ENCODE data around the gene ZDHHC13. TPM values are rescaled to one million over a fixed set of nuclear protein-coding genes. Genes with fewer than 3 reads are reported as not detected.

ZDHHC13 gene
- total RNA-seq, 4 donors from 2014 or later: 7.4 to 31.5 (median 12.7) TPM

GRCh38 chr11:19080579-19080993, 36.4 kb upstream of the ZDHHC13 start:
- Histone ChIP-seq H3K9me3 (no peaks in the 10 kb centered on the region), H3K27ac (no peak overlapping the region), H3K36me3 (no peaks in the 10 kb centered on the region), H3K4me1 (no peaks in the 10 kb centered on the region), H3K27me3 (no peaks in the 10 kb centered on the region), H3K4me3 (no peak overlapping the region)
- no peak for DNase-seq
- TF ChIP-seq, protein P1, sequence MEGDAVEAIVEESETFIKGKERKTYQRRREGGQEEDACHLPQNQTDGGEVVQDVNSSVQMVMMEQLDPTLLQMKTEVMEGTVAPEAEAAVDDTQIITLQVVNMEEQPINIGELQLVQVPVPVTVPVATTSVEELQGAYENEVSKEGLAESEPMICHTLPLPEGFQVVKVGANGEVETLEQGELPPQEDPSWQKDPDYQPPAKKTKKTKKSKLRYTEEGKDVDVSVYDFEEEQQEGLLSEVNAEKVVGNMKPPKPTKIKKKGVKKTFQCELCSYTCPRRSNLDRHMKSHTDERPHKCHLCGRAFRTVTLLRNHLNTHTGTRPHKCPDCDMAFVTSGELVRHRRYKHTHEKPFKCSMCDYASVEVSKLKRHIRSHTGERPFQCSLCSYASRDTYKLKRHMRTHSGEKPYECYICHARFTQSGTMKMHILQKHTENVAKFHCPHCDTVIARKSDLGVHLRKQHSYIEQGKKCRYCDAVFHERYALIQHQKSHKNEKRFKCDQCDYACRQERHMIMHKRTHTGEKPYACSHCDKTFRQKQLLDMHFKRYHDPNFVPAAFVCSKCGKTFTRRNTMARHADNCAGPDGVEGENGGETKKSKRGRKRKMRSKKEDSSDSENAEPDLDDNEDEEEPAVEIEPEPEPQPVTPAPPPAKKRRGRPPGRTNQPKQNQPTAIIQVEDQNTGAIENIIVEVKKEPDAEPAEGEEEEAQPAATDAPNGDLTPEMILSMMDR (IDR thresholded peaks at IDR 0.05): no peak
- no peak for TF ChIP-seq POLR2A (IDR thresholded peaks at IDR 0.05)
- intact Hi-C loops (cut with DNase I; ENCODE audit: low total_unique reads): no loop called here

DNA sequence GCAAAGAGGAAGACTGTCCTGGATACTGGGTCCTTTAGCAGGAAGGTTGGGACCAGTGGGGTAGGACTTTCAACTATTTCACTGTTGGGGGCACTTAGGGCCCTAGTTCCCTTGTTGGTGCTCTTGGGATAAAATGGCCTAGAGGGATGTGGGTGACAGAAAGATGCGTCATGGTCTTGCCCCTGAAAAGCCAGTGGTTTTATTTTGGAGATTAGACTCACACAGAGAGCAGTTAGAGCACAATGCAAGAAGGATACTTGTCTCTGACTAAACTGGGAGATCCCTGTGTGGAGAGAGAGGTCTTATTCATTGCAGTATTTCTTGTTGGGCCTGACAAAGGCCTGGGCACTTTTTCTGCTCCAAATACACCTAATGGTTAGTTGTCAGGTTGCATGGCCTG, 33.8 kb upstream of the ZDHHC13 start:
- Histone ChIP-seq H3K4me3 (no peak overlapping the region), H3K27me3 (no peaks in the 10 kb centered on the region), H3K27ac (no peak overlapping the region), H3K4me1 (no peaks in the 10 kb centered on the region), H3K9me3 (no peaks in the 10 kb centered on the region), H3K36me3 (no peaks in the 10 kb centered on the region)
- intact Hi-C loops (cut with DNase I; ENCODE audit: low total_unique reads): no loop called here
- TF ChIP-seq, protein P1 (IDR thresholded peaks at IDR 0.05): no peak
- TF ChIP-seq POLR2A (IDR thresholded peaks at IDR 0.05): no peak
- DNase-seq: no peak

DNA sequence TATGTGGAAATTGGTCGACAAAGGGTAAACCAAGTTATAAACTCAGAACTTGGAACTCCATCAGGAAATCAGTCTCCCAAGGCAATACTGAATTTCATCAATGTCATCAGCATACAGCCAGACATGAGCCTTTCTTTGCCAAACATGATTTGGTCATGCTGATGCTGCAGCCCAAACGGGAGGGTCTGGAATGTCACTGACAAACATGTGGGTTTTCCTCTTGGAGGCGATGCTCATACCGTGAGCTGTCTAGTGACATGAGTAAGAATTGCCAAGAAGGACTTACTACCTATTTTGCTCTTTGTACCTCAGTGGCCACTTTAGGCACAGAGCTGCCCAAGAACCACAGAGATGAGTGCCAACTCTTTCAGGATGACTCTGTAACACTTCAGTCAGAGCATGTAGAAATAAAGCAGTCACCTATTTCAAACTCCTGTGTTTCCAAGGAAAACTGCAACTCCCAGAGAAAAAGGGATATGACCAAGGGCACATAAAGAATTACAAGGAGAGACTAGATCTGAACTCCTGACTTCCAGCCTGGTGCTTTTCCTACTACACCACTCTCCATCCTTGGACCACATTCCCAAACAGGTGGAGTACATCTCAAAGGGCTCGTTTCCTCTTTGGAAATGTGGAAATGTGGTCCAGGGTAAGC, 32.2 kb upstream of the ZDHHC13 start:
- Histone ChIP-seq H3K4me3 (no peak overlapping the region), H3K27ac (no peak overlapping the region), H3K4me1 (no peaks in the 10 kb centered on the region), H3K36me3 (no peaks in the 10 kb centered on the region), H3K9me3 (no peaks in the 10 kb centered on the region), H3K27me3 (no peaks in the 10 kb centered on the region)
- intact Hi-C loops (cut with DNase I; ENCODE audit: low total_unique reads): no loop called here
- TF ChIP-seq POLR2A (IDR thresholded peaks at IDR 0.05): no peak
- TF ChIP-seq, protein P1 (IDR thresholded peaks at IDR 0.05): no peak
- DNase-seq: no peak

- H3K27ac ChIP-seq: no peak overlapping the region
- DNase-seq: no peak
- no peak overlapping the region for H3K4me3 ChIP-seq
- H3K27me3 ChIP-seq: no peaks in the 10 kb centered on the region
- no peaks in the 10 kb centered on the region for H3K9me3 ChIP-seq
- intact Hi-C loops (cut with DNase I; ENCODE audit: low total_unique reads): no loop called here
- no peaks in the 10 kb centered on the region for H3K36me3 ChIP-seq
- TF ChIP-seq, protein P1 (IDR thresholded peaks at IDR 0.05): no peak
- TF ChIP-seq POLR2A (IDR thresholded peaks at IDR 0.05): no peak
- H3K4me1 ChIP-seq: no peaks in the 10 kb centered on the region
These were observed 29.3 kb upstream of the ZDHHC13 start for GRCh38 chr11:19087658-19088057.

DNA sequence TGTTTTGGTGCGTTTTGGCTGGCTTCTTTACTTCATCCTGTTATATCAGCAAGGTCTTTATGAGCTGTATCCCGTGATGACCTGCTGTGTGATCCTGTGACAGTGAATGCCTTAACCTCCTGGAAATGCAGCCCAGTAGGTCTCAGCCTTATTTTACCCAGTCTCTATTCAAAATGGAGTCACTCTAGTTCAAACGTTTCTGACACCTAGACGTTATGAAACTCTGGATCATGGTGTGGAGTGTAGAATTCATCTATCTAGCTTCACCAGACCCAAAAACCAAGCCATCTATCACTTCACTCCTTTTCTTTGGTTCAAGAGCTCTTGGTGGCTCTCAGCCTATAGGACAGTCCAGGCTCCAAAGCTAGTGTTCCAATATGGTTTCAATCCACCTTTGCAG, 28.2 kb upstream of the ZDHHC13 start:
- Histone ChIP-seq H3K27ac (no peak overlapping the region), H3K9me3 (no peaks in the 10 kb centered on the region), H3K27me3 (no peaks in the 10 kb centered on the region), H3K4me1 (no peaks in the 10 kb centered on the region), H3K4me3 (no peak overlapping the region), H3K36me3 (no peaks in the 10 kb centered on the region)
- intact Hi-C loops (cut with DNase I; ENCODE audit: low total_unique reads): no loop called here
- no peak for DNase-seq
- TF ChIP-seq, protein P1 (IDR thresholded peaks at IDR 0.05): no peak
- no peak for TF ChIP-seq POLR2A (IDR thresholded peaks at IDR 0.05)
